SK-N-MC (cell line): ENCODE measurements around the gene COL4A1.

Experiments
- EZH2 ChIP-seq: fragments of 200-600 bp; sonication (generic); IDR thresholded peaks from one replicate; pipeline ENCODE4 v1.6.1; 2017; ENCODE audit warnings: antibody characterized with exemption
- POLR2AphosphoS5 ChIP-seq: IDR thresholded peaks from 2 replicates; pipeline ENCODE4 v1.6.1; 2012; ENCODE audit warnings: mild to moderate bottlenecking, low read depth, low read length, borderline replicate concordance

DNA sequence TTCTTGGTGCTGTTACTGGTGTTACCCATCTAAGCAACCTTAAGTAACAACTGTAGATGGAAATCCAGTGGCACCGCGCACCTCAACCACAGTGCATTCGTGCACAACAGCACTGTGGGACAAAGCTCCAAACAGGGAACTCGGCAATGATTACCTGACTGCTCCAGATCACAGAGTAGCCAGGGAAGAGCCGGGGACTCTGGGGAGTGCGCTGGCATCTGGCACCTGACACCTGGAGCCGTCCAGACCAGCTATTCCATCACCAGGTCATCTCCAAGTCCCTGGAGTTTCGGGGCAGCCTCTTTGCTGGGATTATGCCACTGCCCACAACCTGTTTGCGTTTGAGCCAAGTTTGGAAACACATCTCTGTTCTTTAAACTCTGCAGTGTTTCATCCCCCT is 62.0 kb downstream of the COL4A1 start:
- TF ChIP-seq POLR2AphosphoS5 (no peak), EZH2 (no peak)
